Stimulated activated naive CD8-positive, alpha-beta T cell treated with anti-CD3 and anti-CD28 coated beads, Interleukin-15, Interleukin-2, amounts not matched to agents 100 U/mL and 50 U/mL, for 24 hours (primary cell): ENCODE data around the gene RNASEH2C.
"Not testable (repeated sequence)": the region's sequence is repeated elsewhere in the genome, so short reads cannot be mapped to it uniquely, and the experiment has no call there.

Source experiments
- ATAC-seq: fragments of 150-1000 bp; cut with Tn5 transposase; one replicate; pipeline ENCODE4 v1.10.0; 2021
- DNase-seq: peaks from one replicate; pipeline ENCODE4 v3.0.0; 2021

The RNASEH2C gene

DNA sequence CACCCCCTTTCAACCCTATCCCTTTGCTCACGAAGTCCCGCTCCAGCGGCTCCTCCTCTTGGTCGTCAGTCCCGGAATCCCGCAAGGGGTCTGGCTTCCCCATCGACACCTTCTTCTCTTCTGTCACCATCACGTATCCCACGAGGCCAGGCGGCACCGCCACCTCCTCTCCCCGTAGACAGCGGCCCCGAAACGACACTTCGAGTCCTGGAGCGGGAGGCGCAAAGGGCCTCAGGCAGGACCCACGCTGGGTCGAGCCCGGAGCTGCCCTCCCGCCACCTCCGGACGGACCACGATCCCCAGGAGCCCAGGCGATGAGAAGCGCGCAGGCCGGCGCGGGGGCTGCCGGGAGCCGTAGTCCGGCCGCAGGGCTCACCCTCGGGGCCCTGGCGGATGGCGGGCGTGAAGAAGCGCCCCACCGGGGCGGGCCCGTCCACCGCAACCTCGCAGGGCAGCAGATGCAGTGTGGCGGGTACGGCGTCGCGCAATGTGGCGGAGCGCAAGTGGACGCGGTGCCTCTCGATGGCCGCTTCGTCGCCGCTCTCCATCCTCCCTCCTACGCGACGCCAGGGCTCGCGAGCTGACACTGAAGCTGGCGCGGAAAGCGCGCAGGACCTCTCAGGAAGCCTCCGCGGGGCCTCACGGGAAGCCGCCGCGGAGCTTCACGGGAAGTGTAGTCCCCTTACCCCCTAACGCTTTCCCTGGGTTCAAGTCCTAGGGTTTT lies at the start of gene RNASEH2C:
Gene RNASEH2C, minus strand, starts transcription at position 588 of the 724 bp plus-strand sequence. Its CDS starts 40 bp downstream, at position 548.
- ATAC-seq = peak; percentile 89

DNA sequence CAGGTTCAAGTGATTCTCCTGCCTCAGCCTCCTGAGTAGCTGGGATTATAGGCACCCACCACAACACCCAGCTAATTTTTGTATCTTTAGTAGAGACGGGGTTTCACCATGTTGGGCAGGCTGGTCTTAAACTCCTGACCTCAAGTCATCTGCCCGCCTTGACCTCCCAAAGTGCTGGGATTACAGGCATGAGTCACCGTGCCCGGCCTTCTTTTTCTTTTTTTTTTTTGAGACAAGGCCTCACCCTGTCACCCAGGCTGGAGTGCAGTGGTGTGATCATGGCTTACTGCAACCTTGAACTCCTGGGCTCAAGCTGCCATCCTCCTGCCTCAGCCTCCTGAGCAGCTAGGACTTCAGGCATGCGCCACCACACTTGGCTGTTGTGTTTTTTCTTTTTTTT lies 47.2 kb upstream of the RNASEH2C start:
- not testable (repeated sequence) for DNase-seq

More for the DNA sequence above, at the start of gene RNASEH2C:
- DNase-seq = peak; percentile 85

GRCh38 chr11:65767406-65767805 lies 46.8 kb upstream of the RNASEH2C start:
- no peak for DNase-seq
- ATAC-seq = no peak

More for the DNA sequence above, 47.2 kb upstream of the RNASEH2C start:
- ATAC-seq = not testable (repeated sequence)

DNA sequence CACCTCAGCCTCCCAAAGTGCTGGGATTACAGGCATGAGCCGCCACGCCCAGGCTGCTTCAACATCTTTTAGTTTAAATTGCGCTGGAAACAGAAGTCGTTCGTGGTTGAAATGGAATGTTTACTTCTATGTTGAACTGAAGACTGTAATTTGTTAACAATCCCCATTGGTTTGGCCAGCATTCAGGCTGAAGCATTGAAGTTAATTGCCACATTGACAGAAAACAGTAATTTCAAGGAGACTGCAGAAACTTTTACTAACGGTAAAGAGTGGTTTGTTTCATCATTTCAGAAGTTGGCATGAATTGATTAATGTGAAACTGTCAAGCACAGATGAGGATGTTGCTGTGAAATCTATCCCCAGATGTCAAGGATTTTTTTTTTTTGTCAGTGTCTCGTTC lies 45.9 kb upstream of the RNASEH2C start:
- ATAC-seq = no peak

GRCh38 chr11:65764434-65764833 lies 43.8 kb upstream of the RNASEH2C start:
- DNase-seq = no peak
- no peak for ATAC-seq

More for the DNA sequence above, 45.9 kb upstream of the RNASEH2C start:
- no peak for DNase-seq

- ATAC-seq, DNase-seq: not testable (repeated sequence)
These were observed 42.2 kb upstream of the RNASEH2C start for GRCh38 chr11:65762816-65763215.

GRCh38 chr11:65762169-65762568 lies 41.6 kb upstream of the RNASEH2C start:
- not testable (repeated sequence) for ATAC-seq, DNase-seq

DNA sequence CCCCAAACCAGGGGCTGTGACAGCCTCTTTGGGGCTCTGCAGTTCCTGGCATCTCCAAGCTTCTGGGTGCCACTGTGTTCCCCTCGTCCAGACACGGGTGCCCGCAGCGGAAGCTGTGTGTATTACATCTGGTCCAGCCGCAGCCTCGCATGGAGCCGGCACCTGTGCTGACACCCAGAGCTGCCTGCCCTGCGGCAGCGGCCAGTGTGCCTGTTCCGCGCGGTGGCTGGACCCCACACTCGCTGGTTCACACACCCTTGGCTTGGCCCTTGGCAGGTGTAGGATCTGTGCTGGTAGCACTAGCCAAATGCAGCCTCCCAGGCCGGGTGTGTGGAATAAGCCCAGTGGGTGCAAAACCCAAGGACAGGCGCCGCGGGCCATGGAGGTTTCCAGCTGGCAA lies 24.5 kb upstream of the RNASEH2C start:
- DNase-seq (no peak), ATAC-seq (no peak)

DNA sequence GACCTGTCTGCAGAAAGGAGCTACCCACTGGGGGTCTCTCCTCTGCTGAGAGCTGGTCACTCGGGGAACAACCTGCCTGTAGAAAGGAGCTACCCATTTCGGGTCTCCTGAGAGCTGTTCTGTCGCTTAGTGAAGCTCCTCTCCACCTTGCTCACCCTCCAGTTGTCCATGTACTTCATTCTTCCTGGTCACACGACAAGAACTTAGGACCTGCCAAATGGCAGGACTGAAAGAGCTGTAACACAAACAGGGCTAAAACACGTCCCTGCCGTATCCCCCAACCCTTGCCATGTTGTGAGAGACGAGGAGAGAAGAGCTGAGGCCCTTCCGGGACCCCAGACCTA lies 24.1 kb upstream of the RNASEH2C start:
- DNase-seq = no peak
- no peak for ATAC-seq

DNA sequence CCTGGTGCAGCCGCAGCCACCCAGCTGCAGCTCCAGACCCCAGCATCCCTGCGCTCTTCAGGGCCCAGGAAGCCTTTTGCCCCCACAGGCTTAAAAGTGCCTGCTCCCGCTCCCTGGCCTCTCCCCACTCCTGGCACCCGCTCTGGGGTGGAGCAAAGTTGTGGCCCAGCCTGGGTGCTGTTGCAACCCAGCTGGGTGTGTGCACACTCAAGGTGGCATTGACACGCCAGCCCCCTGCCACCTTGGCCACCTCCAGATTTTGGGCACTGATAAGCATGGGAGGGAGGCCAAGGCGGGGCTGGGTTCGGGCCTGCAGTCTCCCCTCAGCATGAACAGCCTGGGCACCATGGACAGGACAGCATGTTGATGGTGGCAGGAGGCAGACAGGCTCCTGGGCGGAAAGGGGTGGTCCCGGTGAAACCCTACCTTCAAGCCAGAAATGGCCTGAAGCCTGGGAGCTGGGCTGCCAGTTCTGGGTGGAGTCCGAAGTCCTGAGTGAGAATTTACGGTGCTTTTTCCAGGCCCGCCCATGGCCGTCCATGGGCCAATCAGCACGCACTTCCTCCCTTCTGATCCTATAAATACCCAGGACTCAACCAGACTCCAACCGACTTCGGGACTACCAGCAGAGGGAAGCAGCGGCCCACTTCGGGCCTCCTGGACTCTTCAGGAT lies 23.6 kb upstream of the RNASEH2C start:
- DNase-seq (peak; percentile 21), ATAC-seq (peak; percentile 52)

DNA sequence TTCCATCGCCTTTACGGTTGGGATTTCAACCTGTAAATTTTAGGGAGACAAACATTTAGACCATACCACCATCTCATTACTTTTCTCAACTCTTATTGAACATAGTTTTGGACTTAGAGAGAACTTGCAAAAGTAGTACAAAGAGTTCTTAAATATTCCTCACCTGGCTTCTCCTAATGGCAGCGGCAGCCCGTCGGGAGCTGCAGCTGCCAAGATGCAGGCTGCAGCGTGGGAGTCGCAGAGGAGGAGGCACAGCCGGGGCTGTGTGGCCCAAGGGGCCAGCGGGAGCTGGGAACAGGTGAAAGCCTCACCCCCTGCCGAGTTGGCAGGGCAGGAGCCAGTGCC lies 23.1 kb upstream of the RNASEH2C start:
- no peak for DNase-seq
- no peak for ATAC-seq

DNA sequence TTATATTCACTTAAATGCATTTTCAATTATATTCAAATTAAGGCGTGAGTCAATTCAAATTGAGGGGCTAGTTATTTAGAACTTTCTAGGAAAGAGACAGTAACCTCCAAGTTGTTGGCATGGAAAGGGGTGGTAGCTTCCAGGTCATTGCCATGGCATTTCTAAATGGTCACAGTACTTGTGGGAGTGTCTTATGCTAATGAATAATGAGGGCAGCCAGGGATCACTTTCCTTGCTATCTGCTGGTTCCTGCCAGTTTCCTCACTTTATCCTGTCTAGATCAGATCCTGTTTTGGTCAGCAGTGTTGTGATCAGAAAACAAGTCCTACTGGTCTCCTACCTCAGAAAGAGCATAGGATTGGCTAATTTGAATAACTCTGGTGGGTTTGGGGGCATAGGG lies 21.8 kb upstream of the RNASEH2C start:
- DNase-seq = no peak
- ATAC-seq = no peak

GRCh38 chr11:65741185-65741584 lies 20.6 kb upstream of the RNASEH2C start:
- DNase-seq (no peak), ATAC-seq (no peak)

DNA sequence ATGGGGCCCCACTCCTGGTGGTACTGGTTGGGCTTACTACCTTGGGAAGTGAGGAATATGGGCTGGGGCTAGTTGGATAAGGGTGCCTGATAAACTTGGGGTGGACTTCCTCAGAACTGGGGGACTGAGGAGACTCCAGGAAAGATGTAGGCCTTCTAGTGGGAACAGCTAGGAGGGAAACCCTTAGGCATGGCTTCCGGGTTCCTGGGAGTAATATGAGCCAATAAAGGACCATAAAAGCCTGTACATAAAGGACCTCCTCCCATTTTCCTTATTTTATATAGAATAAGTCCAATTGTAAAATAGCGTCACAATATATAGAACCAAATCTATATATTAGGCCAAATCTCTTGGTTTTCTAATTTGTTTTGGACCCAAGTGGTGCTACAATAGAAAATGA lies 18.4 kb upstream of the RNASEH2C start:
- ATAC-seq = no peak
- DNase-seq = no peak

DNA sequence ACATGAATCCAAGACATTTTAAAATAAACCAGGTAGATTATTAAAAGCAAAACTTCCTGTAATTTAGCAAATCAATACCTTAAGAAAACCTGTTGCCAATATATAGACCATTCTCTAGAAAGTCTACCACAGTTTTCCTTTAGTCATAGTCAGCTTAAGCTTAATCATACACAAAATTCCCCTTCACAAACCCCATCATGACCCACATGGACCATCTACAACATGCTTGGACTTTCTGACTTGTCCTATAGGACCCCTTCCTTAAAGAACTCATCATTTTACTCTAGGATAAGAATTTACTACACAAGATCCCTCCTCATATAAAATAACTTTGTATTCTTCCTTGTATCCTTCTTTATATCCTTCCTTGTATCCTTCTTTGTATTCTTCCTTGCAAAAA lies 16.2 kb upstream of the RNASEH2C start:
- ATAC-seq (no peak), DNase-seq (no peak)

GRCh38 chr11:65735111-65735510 lies 14.5 kb upstream of the RNASEH2C start:
- DNase-seq, ATAC-seq: not testable (repeated sequence)

DNA sequence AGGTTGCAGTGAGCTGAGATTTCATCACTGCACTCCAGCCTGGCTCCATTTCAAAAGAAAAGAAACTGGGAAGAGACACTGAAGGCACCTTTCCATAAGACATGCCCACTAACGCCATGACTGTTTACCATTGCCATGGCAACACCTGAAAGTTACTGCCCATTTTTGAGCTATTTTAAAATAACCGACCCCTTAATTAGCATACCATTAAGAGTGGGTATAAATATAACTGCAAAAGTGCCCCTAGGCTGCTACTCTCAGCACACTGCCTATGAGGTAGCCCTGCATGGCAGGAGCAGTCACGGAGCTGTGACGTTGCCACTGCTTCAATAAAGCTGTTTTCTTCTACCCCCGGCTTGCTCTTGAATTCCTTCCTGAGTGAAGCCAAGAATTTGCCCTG lies 9.9 kb upstream of the RNASEH2C start:
- ATAC-seq = no peak
- no peak for DNase-seq

GRCh38 chr11:65727865-65728264 lies 7.3 kb upstream of the RNASEH2C start:
- DNase-seq (no peak), ATAC-seq (no peak)

DNA sequence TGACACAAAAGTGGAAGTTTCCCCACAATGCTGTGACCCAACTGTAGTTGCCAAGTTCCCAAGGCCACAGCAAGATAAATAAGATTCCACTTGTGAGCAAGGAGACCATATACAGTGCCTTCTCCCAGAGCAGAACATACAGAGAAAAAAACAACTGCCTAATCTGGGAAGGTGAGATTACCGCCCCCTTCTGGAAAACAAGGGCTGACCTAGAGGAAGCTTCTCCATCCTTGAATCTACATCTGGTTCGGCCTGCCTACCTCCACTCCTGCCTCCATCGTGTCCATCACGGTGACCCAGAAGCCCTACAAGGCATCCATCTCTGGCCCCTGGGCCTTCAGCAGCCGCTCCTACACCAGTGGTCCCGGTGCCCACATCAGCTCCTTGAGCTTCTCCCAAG lies 6.1 kb upstream of the RNASEH2C start:
- ATAC-seq = no peak
- no peak for DNase-seq

DNA sequence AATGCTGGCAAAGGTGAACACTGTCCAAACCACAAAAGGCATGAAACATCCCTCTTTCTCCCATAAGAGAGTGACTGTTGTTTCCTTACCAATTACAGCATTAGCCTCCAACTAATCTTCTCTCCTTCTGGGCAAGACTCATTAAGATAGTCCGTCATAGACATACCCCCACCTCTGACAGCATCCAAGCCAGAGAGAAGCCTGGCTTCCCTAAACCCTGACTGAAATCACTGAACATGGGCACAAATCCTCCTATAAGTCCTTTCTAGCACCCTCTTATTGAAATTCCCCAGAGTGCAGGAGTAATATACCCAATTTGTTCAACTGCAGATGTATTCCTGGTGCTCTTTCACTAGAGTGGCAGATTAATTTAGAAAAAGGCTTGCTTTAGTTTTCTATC lies 1.7 kb upstream of the RNASEH2C start:
- ATAC-seq = no peak

DNA sequence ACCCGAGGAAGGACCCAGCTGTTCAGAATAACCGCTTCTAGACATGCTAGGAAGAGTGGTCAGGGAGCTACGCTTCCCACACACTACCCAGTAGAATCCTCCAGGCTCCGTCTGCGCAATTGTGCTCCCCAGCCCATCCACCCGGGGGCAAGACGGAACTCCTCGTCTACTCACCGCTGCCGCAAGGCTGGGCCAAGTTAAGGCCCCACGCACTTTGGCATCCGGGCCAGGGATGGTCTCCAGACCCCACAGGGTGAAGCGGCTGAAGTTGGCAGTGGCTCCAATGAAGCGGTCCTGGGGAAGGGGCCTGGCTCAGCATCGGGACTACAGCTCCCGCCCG lies 757 bp downstream of the RNASEH2C start:
- peak; percentile 42 for DNase-seq

More for the DNA sequence above, 1.7 kb upstream of the RNASEH2C start:
- DNase-seq = no peak

GRCh38 chr11:65718964-65719492 lies 1.6 kb downstream of the RNASEH2C start:
- no peak for ATAC-seq
- DNase-seq = no peak

More for the DNA sequence above, 757 bp downstream of the RNASEH2C start:
- peak; percentile 34 for ATAC-seq

DNA sequence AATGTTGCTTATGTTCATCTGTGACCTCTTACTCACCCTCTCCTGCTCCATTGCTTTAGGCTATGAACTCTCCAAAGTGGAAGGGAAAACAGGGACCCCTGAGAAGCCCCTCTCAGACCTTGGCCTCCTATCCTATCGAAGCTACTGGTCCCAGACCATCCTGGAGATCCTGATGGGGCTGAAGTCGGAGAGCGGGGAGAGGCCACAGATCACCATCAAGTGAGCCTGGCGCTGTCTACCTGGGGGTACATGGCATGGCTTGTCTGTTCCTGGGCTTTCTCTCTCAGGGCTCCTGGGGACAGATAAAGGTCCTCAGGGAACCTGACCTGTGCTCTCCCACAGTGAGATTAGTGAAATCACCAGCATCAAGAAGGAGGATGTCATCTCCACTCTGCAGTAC lies 2.1 kb downstream of the RNASEH2C start:
- no peak for DNase-seq
- no peak for ATAC-seq

- no peak for ATAC-seq
- no peak for DNase-seq
These were observed 2.7 kb downstream of the RNASEH2C start for GRCh38 chr11:65717906-65718305.
